Measurements from ENCODE around the gene SNAI3.

DNA sequence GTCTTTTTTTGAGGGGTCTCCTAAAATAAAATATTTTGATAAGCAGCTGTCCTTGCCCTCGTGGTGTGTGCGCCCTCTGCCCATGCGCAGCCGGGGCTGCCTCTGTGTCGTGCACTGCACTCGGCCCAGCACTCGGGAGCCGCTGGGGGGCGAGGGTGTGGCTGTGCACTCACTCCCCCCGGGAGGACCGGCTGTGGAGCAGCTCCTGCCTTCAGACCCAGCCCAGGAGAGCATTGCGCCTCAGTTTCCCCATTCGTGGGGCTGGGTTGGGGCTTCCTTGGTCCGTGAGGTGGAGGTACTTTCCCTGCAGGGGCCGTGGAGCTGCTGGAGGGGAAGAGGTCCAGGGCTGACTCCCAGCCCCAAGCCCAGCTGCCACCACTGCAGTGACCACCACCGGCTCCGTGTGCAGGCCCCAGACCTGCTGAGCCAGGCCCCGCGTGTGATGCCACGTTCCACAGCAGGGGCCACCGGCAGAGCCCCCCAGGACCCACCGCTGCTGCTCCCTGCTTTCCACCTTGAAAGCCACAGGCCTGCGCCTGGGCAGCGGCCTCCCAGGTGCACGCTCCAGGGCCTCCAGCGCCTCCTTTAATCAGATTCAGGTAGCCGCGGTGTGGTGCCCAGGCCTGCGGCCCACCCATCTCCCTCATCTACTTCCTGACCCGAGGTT is 54.3 kb downstream of the SNAI3 start:
- TF ChIP-seq EZH2 (IDR thresholded peaks at IDR 0.05; ENCODE audit: low read depth, unreplicated experiment) (no peak), CREB1 (CRISPR knock-in tag; IDR thresholded peaks at IDR 0.05; ENCODE audit: low read depth) (no peak), EZH2phosphoT487 (IDR thresholded peaks at IDR 0.05; ENCODE audit: unreplicated experiment) (no peak), ZNF331 (CRISPR knock-in tag; IDR thresholded peaks at IDR 0.05; ENCODE audit: low read depth) (no peak), NANOG (IDR thresholded peaks at IDR 0.05; ENCODE audit: borderline replicate concordance) (no peak)
- TF ChIP-seq, protein P1, sequence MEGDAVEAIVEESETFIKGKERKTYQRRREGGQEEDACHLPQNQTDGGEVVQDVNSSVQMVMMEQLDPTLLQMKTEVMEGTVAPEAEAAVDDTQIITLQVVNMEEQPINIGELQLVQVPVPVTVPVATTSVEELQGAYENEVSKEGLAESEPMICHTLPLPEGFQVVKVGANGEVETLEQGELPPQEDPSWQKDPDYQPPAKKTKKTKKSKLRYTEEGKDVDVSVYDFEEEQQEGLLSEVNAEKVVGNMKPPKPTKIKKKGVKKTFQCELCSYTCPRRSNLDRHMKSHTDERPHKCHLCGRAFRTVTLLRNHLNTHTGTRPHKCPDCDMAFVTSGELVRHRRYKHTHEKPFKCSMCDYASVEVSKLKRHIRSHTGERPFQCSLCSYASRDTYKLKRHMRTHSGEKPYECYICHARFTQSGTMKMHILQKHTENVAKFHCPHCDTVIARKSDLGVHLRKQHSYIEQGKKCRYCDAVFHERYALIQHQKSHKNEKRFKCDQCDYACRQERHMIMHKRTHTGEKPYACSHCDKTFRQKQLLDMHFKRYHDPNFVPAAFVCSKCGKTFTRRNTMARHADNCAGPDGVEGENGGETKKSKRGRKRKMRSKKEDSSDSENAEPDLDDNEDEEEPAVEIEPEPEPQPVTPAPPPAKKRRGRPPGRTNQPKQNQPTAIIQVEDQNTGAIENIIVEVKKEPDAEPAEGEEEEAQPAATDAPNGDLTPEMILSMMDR (conservative IDR thresholded peaks at IDR 0.05; ENCODE audit: low read depth in 2 of 2) = no peak
- TF ChIP-seq, protein P2, sequence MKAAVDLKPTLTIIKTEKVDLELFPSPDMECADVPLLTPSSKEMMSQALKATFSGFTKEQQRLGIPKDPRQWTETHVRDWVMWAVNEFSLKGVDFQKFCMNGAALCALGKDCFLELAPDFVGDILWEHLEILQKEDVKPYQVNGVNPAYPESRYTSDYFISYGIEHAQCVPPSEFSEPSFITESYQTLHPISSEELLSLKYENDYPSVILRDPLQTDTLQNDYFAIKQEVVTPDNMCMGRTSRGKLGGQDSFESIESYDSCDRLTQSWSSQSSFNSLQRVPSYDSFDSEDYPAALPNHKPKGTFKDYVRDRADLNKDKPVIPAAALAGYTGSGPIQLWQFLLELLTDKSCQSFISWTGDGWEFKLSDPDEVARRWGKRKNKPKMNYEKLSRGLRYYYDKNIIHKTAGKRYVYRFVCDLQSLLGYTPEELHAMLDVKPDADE (IDR thresholded peaks at IDR 0.05) = no peak

Measured in GM23338 (cell line).